ENCODE measurements around the gene PACRG.

PACRG gene

GRCh38 chr6:163010145-163010544, 282.4 kb downstream of the PACRG start:
- DNase-seq (ENCODE audit: low read depth) = no peak

GRCh38 chr6:163014736-163015135, 287.0 kb downstream of the PACRG start:
- DNase-seq (ENCODE audit: low read depth) = no peak

GRCh38 chr6:163017801-163018200, 290.0 kb downstream of the PACRG start:
- no peak for DNase-seq (ENCODE audit: low read depth)

GRCh38 chr6:163019926-163020325, 292.2 kb downstream of the PACRG start:
- DNase-seq (ENCODE audit: low read depth) = no peak

- DNase-seq (ENCODE audit: low read depth) = no peak
Measured at GRCh38 chr6:163021054-163021453, 293.3 kb downstream of the PACRG start.

GRCh38 chr6:163023700-163024099, 295.9 kb downstream of the PACRG start:
- DNase-seq (ENCODE audit: low read depth) = no peak

- DNase-seq (ENCODE audit: low read depth) = no peak
Measured at GRCh38 chr6:163026893-163027292, 299.1 kb downstream of the PACRG start.

- DNase-seq (ENCODE audit: low read depth) = no peak
Measured at GRCh38 chr6:163030980-163031379, 303.2 kb downstream of the PACRG start.

- no peak for DNase-seq (ENCODE audit: low read depth)
Measured at GRCh38 chr6:163031931-163032330, 304.2 kb downstream of the PACRG start.

- no peak for DNase-seq (ENCODE audit: low read depth)
Measured at GRCh38 chr6:163036160-163036645, 308.4 kb downstream of the PACRG start.

- no peak for DNase-seq (ENCODE audit: low read depth)
Measured at GRCh38 chr6:163038317-163038716, 310.5 kb downstream of the PACRG start.

- no peak for DNase-seq (ENCODE audit: low read depth)
Measured at GRCh38 chr6:163048345-163048744, 320.6 kb downstream of the PACRG start.

GRCh38 chr6:163053667-163054344, 326.0 kb downstream of the PACRG start:
- DNase-seq (ENCODE audit: low read depth) = no peak

- DNase-seq (ENCODE audit: low read depth) = no peak
Measured at GRCh38 chr6:163054641-163055040, 326.9 kb downstream of the PACRG start.

- no peak for DNase-seq (ENCODE audit: low read depth)
Measured at GRCh38 chr6:163057260-163057659, 329.5 kb downstream of the PACRG start.

- DNase-seq (ENCODE audit: low read depth) = no peak
Measured at GRCh38 chr6:163062790-163063189, 335.0 kb downstream of the PACRG start.

GRCh38 chr6:163063561-163063960, 335.8 kb downstream of the PACRG start:
- no peak for DNase-seq (ENCODE audit: low read depth)

GRCh38 chr6:163064397-163064796, 336.6 kb downstream of the PACRG start:
- no peak for DNase-seq (ENCODE audit: low read depth)

- DNase-seq (ENCODE audit: low read depth) = no peak
Measured at GRCh38 chr6:163066200-163066599, 338.4 kb downstream of the PACRG start.

GRCh38 chr6:163077134-163077533, 349.4 kb downstream of the PACRG start:
- DNase-seq (ENCODE audit: low read depth) = no peak

GRCh38 chr6:163078712-163079111, 350.9 kb downstream of the PACRG start:
- DNase-seq (ENCODE audit: low read depth) = no peak

GRCh38 chr6:163080228-163080627, 352.5 kb downstream of the PACRG start:
- no peak for DNase-seq (ENCODE audit: low read depth)

GRCh38 chr6:163083141-163083540, 355.4 kb downstream of the PACRG start:
- no peak for DNase-seq (ENCODE audit: low read depth)

GRCh38 chr6:163085426-163085825, 357.7 kb downstream of the PACRG start:
- no peak for DNase-seq (ENCODE audit: low read depth)

Measured in HS-27A (cell line).